HG02885 (cell line): ENCODE measurements around the gene POC1A.
"Not testable (repeated sequence)": the region's sequence is repeated elsewhere in the genome, so short reads cannot be mapped to it uniquely, and the experiment has no call there.

Experiments
- ATAC-seq: cut with Tn5 transposase; IDR thresholded peaks from one replicate; pipeline ENCODE4 v1.9.1; 2021; ENCODE audit warnings: mild to moderate bottlenecking; ENCODE audit not compliant: unreplicated experiment, poor library complexity

The POC1A gene

DNA sequence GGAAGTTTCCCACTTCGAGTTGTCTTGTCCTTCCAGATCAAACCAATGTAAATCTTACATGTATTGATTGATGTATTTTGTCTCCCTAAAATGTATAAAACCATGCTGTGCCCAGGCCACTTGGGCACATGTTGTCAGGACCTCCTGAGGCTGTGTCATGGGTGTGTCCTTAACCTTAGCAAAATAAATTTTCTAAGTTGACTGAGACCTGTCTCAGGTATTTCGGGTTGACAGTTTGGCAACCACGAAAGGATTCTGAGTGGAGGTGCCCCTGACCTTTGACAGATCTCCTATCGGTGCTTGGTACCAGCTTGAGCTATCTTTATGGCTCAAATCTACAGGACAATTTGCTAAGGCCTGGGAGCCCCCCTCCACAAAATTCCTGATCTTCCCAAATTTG lies 1.7 kb upstream of the POC1A start:
- no peak for ATAC-seq

DNA sequence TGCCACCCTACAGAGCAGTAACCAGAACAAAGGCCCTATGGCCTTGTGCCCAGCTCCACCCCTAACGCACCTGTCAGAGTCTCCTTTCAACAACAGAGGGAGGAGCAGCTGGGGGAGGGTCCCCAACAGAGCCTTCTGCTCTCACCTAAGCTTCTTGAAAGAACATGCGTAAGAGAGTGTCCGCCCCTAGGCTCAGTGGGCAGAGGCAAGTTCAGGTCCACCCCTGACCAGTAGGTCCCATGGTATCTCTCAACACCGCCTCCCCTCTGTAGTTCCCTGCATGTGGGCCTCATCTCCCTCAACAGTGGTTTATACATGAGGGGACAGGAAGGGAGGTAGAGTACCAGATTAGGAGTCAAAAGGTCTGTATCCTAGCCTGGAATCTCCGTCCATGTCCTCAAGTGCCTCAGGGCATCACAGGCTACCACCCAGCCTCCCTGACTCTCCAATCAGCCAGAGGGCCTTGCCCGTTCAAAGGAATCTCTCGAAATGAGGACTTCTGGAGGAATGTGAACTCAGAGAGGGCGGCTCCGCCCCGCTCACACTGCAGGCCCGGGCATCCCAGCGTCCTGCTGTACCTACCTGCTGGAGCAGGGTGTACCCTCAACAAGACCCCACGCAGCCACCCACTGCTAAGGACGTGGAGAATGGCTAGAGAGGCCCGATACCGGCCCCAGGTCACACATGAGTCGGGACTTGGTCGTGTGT lies 680 bp downstream of the POC1A start:
- peak; percentile 11 for ATAC-seq

DNA sequence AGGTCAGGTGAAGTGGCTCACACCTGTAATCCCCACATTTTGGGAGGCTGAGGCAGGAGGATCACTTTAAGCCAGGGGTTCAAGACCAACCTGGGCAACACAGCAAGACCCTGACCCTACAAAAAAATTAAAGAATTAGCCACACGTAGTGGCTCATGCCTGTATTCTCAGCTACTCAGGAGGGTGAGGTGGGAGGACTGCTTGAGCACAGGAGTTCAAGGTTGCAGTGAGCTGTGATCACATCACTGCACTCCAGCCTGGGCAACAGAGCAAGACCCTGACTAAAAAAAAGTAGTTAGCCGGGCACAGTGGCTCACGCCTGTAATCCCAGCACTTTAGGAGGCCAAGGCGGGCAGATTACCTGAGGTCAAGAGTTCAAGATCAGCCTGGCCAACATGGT lies 2.2 kb downstream of the POC1A start:
- ATAC-seq, result not testable (repeated sequence)

DNA sequence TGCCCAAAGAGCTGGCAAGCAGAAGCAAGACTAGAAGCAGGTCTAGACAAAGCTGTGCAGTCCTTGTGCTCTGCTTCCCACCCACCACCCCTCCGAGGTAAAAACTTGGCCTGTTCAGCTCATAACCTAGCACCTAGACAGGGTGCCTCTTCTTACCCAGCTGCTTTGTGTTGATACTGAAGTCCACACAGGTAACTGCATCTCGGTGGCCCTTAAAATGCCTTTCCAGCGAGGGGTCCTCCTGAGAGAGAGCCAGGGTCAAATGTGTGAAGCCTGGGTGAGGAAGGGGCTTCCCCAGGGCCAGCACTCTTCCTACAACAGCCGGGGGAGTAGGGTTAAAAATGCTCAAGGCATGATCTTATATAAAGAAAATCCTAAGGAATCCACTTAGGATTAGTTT lies 3.4 kb downstream of the POC1A start:
- no peak for ATAC-seq

DNA sequence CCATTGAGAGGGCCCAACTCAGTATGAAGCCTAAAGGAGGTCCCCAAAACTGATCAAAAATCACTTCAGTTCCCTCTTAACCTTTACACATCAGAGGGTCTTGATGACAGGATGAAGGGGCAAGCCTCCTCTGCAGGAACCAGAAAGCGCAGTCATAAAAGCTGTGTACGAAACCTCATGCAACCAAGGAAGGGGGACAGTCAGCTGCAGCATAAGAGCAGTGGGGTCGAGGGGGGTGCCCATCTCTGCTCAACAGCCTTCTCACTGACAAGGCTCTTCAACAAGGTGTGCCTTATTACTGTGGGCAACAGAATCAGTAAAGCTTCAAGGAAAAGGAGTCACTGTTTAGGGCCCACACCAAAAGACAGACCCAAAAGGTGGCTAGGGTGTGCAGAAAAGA lies 3.9 kb downstream of the POC1A start:
- no peak for ATAC-seq

DNA sequence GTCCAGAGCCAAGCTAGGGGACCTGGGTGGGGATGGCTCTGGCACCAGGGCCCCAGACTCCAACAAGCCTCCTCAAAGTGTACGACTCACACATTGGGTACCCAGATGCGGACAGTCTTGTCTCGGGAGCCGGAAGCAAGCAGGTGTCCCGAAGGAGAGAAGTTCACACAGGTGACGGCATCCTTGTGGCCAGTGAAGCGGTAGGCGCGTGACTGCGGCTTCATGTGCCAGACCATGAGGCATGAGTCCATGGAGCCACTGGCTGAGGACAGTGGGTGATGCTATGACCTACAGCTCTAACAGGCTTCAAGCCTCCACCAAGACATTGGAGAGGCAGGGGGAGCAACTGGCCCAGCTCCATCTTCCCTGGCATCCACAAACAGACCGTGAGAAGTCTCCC lies 4.5 kb downstream of the POC1A start:
- ATAC-seq, result no peak

DNA sequence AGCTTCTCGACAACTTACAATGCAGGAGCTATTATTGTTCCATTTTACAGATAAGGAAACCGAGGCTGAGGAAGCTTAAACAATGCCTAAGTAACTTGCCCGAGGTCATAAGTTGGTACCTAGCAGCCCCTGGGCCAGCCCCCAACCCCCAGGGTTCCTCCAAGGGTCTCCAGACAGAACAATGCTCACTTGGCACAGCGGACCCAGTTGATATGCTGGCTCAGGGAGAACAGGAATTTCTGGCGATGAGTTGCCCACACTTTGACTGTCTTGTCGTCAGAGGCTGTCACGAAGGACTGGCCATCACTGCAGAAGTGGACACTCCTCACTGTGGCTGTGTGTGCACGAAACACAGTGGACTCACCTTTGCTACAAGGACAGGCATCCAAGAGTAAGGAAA lies 5.2 kb downstream of the POC1A start:
- ATAC-seq, result no peak

DNA sequence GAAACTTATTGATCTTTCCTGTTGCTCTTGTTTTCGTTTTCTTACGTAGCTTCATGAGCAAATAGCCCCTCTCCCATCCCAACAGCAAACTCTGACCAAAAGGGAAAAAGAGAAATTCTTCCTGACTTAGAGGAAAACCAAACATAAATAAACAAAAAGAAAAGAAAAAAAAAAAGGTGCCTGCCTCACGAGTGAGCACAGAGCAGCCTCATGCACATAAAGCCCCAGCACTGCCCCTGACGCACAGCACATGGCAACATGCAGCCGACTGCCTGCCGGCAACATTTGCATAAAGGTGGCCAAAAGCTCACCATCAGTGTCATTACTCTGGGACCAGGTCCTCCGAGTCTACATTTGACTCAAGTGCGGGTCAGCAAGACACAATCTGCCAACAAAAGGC lies 6.4 kb downstream of the POC1A start:
- no peak for ATAC-seq

DNA sequence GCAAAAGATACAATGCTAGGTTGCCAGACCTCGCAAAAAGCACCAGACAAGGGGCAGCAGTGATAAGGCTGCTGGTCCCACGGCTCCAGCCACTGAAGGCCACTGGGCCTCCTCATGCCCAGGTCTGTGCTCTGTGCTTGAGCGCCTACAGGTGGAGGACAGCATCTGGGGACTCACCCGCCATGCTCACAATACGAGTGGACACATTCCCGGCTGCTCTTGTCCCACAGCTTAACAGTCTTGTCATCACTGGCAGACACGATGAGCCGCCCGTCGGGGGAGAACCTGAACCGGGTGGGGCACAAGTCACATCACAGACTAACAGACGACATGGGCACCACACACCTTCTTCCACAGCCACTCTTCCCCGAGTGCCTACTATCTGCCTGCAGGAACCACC lies 7.4 kb downstream of the POC1A start:
- no peak for ATAC-seq

DNA sequence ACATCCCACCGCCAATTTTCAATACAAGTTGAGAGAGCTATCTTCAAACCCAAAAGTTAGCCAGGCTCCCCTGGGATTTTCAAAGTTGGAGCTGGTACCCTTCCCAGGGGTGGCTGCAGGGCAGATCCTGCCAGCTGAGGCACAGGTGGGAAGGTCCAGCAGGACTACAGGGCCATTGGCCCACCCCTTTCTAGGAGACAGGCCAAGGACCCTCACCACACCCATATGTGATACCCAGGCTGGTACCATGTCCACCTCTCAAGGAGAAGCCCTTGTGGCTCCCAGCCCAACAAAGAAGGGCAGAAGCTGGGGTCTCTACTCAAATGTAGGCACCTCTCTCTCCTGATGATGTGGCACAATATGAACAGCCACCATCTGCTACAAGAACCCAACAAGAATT lies 8.0 kb downstream of the POC1A start:
- ATAC-seq, result no peak

DNA sequence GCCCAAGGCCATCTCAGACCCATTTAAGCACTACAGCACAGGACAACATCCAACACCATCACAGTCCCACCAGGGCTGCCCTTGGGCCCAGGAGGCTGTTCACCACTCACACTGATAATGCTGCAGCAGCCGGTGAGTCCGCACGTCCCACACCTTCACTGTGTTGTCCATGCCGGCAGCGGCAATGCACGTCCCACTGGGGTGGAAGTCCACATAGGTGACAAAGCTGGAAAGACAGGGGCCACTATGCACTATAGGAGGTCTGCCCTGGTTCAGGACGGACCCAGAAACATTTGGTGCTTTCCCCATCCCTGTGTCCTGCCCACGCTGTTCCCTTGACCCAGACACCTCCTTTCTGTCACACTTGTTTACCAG lies 8.5 kb downstream of the POC1A start:
- ATAC-seq, result no peak

DNA sequence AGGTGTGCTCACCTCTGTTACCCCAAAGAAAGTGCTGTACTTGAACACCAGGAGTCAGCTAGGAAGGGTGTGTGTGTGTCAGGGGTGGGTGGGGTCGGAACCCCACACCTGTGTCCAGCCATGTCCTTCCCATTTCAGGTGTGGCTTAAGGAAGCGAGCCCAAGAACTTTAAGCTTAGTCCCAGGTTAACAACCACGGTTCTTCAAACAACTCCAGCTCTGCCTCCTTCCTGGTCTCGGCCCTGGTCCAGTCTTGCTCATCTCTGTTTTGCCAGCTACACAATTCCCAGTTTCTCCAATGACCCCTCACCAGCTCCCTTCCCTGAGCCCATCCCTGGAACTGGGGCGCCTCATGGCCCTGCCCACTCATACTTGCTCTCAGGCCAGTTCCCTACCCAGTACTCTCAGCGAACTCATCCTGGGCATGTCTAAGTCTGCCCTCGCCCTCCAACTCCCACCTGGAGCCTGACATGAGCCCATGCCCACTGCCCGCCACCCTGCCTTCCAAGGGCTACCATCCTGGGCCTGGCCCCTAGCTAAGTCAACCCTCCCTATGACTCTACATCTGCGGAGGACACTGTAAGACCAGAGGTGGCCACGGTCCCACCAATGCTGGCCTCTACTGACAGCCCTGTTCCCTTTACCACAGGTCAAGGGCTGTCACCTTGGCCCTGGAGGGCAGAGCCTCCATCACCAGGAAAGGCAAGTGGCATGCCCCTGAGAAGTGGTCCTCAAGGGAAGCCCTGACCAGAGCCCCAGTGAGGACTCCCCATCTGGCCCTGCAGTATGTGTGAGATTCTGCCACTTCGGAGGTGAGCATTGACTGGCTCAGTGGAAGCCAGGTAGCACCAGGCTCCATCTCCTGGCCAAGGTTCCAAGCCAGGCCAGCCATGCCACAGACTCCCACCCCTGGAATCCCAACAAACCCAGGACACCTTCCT lies 9.2 kb downstream of the POC1A start:
- ATAC-seq, result no peak

DNA sequence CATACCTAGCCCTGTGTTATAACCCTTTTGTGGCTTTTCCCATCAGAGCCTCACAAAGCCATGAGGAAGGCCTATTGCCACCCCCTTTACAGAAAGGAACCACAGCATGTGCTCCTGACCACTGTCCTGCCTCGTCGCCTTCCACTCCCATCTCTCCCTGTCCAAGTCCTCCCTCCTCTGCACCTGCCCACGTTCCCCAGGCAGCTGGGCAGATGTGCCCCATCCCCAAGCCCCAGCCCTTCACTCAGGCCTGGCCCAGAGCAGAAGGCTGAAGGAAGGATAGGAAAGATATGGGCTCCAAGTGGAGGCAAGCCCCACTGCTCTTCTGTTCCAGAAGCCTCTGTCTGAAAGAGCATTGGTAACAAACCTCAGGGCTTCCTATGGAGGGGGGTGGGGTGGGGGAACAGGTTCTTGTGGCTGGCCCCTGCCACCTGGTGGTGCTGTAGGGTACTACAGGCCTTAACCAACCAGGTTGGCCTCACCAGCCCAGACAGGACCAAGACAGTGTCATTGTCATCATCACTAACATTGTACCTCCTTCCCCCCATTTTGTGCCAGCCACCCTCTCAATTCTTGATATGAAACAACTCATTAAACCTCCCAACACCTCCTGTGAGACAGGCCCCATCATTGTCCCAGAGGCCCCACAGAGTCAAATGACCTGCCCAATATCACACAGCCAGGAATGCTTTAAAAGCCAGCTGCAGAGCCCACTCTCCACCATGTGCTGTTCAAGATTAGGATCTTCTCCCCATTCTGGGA lies 10.0 kb downstream of the POC1A start:
- peak; percentile 71 for ATAC-seq

DNA sequence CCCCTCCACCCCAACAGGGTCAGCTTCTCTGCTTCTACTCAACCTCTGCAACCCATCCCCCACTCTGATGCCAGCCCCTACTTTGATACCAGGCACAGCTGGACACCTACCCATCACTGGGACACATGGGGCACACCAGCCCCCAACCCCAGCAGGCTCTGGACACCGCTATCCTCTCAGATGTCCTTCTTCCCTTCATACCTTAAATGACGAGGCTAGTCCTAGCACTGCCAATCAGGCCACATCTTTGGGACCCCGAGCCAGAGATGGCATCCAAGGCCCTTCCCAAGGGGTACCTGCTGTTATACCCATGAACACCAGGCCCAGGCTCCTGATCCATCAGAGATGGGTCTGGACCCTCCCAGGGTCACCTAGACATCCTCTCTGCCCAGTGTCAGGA lies 10.6 kb downstream of the POC1A start:
- ATAC-seq, result no peak

DNA sequence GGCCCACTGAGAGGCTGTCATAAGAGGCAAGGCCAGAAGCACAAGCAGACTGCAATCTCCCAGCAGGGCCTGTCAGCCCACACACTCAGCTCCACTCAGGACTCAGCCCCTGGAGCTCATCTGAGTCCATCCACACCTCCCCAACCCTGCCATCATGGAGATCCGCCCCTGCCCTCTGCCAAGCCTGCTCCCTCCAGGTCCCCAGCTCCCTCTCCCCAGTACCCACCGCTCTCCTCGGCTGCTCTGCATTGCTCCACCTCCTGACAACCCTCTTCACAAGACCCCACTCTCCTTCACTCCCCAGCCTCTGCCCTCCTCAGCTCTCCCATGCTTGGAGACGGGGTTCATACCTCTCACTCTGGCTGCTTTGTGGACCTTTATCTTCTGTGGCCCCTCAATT lies 11.1 kb downstream of the POC1A start:
- ATAC-seq, result no peak

DNA sequence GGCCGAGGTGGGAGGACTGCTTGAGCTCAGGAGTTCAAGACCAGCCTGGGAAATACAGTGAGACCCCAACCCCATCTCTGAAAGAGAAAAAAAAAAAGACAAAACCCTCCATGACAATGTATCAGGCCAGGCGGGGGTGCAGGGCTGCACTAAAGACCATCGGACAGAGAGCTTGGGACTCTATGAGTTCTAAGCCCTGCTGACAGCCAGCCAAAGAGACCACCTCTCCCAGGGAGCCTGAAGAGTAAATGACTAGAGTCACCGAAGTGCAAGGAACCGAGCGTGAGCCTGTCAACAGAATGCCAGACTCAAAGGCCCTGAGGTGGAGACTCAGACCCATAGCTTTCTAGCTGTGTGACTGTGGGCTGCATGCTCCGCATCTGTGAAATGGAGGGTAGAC lies 12.5 kb downstream of the POC1A start:
- no peak for ATAC-seq

DNA sequence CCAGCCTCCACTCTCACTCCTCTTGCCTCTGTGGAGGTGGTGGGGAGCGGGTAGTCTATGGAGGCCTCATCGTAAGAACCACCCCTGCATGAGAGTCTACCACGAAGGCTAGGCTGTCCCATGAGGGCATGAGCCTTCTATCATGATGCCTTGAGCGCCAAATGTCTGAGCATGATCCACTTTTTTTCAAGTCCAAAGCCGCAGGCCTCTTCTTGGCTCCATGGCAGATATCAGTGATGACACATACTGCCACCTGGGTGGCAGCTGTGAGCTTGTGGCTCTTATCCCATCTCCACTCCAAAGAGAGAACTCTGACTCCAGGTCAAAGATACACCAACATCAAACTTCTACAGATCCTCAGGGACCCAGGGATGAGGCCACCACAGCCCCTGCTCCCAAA lies 13.5 kb downstream of the POC1A start:
- ATAC-seq, result no peak

DNA sequence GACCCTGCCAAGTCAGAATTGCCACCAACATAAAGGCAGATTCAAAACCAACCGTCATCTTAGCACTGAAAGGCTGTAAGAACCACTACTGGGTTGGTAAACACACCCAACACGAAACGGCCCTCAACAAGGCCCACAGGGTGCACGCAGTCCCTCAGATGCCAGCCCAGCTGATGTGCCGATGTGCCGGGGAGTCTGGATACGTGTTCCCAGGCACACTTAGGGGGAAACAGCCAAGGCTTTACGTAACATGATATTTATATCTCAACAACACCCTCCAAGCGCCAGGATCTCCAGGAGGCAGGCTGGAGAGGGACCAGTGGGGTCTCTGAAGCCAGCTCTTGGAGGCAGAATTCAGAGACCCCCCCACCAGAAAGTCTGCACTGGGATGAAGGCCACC lies 14.2 kb downstream of the POC1A start:
- no peak for ATAC-seq

DNA sequence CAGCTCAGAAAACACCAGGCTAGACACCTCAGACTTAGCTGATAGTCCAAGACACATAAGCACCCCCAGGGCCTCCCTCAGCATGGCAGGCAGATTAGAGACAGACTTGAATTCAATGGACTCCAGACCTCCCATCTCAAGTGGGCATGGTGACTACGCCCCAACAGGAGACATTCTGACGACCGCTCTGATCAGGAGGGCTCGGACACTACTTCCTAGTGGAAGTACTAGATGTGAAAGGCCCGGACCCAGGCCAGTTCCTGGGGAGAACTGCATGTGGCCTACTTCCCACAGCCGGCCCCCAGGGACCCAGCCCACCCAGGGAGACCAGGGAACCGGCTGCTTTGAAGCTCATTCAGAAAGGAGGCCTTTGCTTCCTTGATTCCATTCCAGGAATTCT lies 16.9 kb downstream of the POC1A start:
- no peak for ATAC-seq

DNA sequence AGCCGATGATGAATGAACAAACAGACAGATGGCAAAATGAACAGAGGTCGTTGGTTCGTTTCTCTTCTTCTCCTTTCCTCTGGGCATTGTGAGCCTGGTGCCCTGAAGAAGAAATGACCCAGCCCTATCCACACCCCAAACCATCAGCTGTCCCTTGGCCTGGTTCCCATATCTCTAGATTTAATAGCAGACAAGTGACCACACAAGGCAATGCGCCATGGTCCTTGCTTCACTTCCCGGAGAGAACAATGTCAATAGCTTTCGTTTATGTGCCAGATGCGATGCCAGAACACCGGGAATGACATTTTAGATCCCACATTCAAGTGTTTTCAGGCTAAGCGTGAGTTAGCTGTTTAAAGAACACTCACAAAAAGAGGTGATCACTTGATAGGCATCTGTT lies 17.7 kb downstream of the POC1A start:
- no peak for ATAC-seq

DNA sequence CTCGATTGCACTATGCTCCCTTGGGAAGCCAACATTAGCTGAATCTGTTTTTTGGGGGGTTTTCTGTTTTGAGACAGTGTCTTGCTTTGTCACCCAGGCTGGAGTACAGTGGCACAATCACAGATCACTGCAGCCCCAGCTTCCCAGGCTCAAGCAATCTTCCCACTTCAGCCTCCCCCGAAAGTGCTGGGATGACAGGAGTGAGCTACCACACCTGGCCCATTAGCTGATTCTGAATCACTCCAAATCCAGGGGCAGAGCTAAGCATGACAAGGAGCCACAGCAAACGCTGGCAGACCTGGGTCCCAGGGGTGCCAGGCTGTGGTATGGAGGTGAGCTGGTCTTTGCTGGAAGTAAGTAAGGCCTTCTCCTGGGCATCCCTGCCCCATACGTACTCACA lies 18.9 kb downstream of the POC1A start:
- ATAC-seq, result no peak
